Small intestine (tissue), 7 donors: Measurements from ENCODE around the gene COL9A2. TPM values are rescaled to one million over a fixed set of nuclear protein-coding genes. Genes with fewer than 3 reads are reported as not detected.

Experiments
- DNase-seq, 2 donors: peaks; one replicate each; pipeline versions ENCODE4 v3.0.0 to v3.0.0-alpha.2; 2013
- FAIRE-seq: peaks from 2 replicates; lab custom pipeline; 2012; peaks lifted over from hg19 to GRCh38; lab: Jason Lieb, UNC
- H3K27ac ChIP-seq, 3 donors: one replicate each; pipeline ENCODE4 v1.5.1; 2013; ENCODE audit warnings: low read length in 2 of 3, mild to moderate bottlenecking in 2 of 3, control low read depth in 1 of 3, inconsistent platforms in 1 of 3, low read depth in 1 of 3, moderate library complexity in 1 of 3
- H3K27me3 ChIP-seq, 3 donors: one replicate each; pipeline ENCODE4 v1.6.1; 2013; ENCODE audit warnings: low read length in 3 of 3, inconsistent platforms in 1 of 3; ENCODE audit not compliant: control insufficient read depth in 3 of 3, insufficient read depth in 3 of 3
- H3K36me3 ChIP-seq, 3 donors: one replicate each; pipeline ENCODE4 v1.6.1; 2013; ENCODE audit warnings: low read length in 3 of 3, inconsistent platforms in 1 of 3, low read depth in 1 of 3, mild to moderate bottlenecking in 1 of 3, moderate library complexity in 1 of 3; ENCODE audit not compliant: control insufficient read depth in 3 of 3, insufficient read depth in 2 of 3
- H3K4me1 ChIP-seq, 3 donors: one replicate each; pipeline ENCODE4 v1.6.1; 2013; ENCODE audit warnings: low read length in 2 of 3, inconsistent platforms in 1 of 3, low read depth in 1 of 3, mild to moderate bottlenecking in 1 of 3, moderate library complexity in 1 of 3; ENCODE audit not compliant: control insufficient read depth in 3 of 3, insufficient read depth in 2 of 3
- H3K4me3 ChIP-seq, 3 donors: one replicate each; pipeline ENCODE4 v1.5.1; 2013; ENCODE audit warnings: low read length in 3 of 3, control low read depth in 1 of 3, inconsistent platforms in 1 of 3, low read depth in 1 of 3, mild to moderate bottlenecking in 1 of 3, moderate library complexity in 1 of 3
- H3K9me3 ChIP-seq, 2 donors: one replicate each; pipeline ENCODE4 v1.6.1; 2013; ENCODE audit warnings: low read depth in 1 of 2, low read length in 1 of 2; ENCODE audit not compliant: control insufficient read depth in 2 of 2, insufficient read depth in 1 of 2
- WGBS, 3 donors: extraction: QIAGEN DNeasy Blood & Tissue Kit; methylation state at CpG; one replicate each; pipeline ENCODE4 v1.1.7; 2013; 5-methylcytosine and 5-hydroxymethylcytosine counted together
- polyA plus RNA-seq, 4 donors: library from polyadenylated mRNA; stranded (reverse) in 3 of 4; unstranded in 1 of 4; fragments of 200-250 nt in 3 of 4; fragments of 120-200 nt in 1 of 4; gene quantifications; one replicate each; pipeline versions ENCODE4 v1.2.1 to v1.2.3, GENCODE V29; 2013
- donor health status: healthy with polysubstance abuse.
- donor health status: control.
- donor health status: control.
- donor health status: Bipolar disorder and iron deficiency.
- donor health status: healthy.

COL9A2 gene
- polyA plus RNA-seq, 4 donors: 2.4 to 9.1 (median 4.8) TPM; not detected in 1

GRCh38 chr1:40303790-40304189 lies 13.3 kb downstream of the COL9A2 start:
- no peak overlapping the region for H3K4me3 ChIP-seq
- no peaks in the 10 kb centered on the region for H3K4me1 ChIP-seq
- DNase-seq (no peak), FAIRE-seq (no peak)
- H3K27ac ChIP-seq: no peak overlapping the region
- H3K27me3 ChIP-seq: peaks cover 0 to 17% (median 0%) of the 10 kb centered on the region in 3 donors
- H3K9me3 ChIP-seq: no peaks in the 10 kb centered on the region
- WGBS, 3 donors: 72 to 85% (median 76%) methylated on average over 19 to 33 of the region's 33 CpGs
- H3K36me3 ChIP-seq: peaks cover 0 to 10% (median 0%) of the 10 kb centered on the region in 3 donors

DNA sequence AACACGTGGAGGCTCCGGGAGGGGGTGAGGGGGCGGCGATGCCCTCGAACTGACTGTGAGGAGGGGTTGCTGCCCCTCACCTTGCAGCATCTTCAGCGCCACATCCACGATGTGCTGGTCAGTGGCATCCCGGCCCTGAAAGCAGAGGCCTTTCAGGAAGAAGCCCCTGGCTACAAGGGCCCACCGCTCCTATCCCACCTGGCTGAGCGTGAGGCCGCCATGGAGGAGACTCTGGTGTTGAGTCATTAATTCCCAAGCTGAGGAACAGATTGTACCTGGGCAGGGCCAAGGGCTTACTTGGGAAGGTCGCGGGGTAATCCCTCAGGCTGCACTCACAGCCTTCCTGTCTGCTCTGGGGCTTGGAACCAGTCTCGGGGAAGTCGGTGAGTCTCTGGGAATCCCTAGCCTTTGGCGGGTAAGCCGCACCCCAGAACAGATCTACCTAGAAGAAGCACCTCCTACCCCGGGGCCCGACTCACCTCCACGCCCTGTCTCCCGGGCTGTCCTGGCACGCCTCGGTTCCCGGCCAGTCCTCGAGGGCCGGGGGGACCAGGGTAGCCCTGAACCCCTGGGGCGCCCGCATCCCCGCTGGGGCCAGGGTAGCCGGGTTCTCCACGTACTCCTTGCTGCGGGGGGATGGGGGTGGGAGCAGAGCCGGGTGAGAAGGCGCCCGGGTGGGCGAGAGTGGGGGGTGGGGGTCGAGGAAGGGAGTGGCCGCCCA lies 13.9 kb downstream of the COL9A2 start:
- WGBS, 3 donors: 83 to 92% (median 84%) methylated on average over 33 to 38 of the region's 38 CpGs
- no peak overlapping the region for H3K4me3 ChIP-seq
- no peaks in the 10 kb centered on the region for H3K9me3 ChIP-seq
- H3K36me3 ChIP-seq: peaks cover 0 to 10% (median 0%) of the 10 kb centered on the region in 3 donors
- H3K4me1 ChIP-seq: no peaks in the 10 kb centered on the region
- FAIRE-seq (no peak), DNase-seq (no peak)
- peaks cover 0 to 17% (median 0%) of the 10 kb centered on the region in 3 donors for H3K27me3 ChIP-seq
- no peak overlapping the region for H3K27ac ChIP-seq

DNA sequence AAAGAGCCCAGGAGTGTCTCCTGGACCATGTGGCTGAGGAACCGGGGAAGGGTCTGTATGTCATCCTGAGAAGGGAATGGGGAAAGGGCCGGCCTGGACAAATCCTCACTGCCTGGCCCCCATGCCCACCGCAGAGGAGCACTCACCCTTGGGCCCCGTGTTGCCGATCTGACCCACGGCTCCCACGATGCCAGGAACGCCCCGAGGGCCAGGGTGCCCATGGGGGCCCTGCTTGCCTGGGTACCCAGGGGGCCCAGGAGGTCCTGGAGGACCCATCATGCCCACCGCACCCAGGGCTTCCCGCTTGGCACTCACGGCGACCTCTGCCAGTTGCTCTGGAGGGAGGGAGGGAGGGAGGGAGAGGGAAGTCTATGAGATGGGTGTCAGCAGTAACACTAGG lies 14.6 kb downstream of the COL9A2 start:
- DNase-seq: no peak
- Histone ChIP-seq H3K4me1 (no peaks in the 10 kb centered on the region), H3K27ac (no peak overlapping the region), H3K9me3 (no peaks in the 10 kb centered on the region), H3K27me3 (peaks cover 0 to 17% (median 0%) of the 10 kb centered on the region in 3 donors), H3K4me3 (no peak overlapping the region), H3K36me3 (peaks cover 0 to 8% (median 0%) of the 10 kb centered on the region in 3 donors)
- FAIRE-seq: no peak
- WGBS, 3 donors: 87 to 96% (median 91%) methylated on average over 13 of the region's 13 CpGs

DNA sequence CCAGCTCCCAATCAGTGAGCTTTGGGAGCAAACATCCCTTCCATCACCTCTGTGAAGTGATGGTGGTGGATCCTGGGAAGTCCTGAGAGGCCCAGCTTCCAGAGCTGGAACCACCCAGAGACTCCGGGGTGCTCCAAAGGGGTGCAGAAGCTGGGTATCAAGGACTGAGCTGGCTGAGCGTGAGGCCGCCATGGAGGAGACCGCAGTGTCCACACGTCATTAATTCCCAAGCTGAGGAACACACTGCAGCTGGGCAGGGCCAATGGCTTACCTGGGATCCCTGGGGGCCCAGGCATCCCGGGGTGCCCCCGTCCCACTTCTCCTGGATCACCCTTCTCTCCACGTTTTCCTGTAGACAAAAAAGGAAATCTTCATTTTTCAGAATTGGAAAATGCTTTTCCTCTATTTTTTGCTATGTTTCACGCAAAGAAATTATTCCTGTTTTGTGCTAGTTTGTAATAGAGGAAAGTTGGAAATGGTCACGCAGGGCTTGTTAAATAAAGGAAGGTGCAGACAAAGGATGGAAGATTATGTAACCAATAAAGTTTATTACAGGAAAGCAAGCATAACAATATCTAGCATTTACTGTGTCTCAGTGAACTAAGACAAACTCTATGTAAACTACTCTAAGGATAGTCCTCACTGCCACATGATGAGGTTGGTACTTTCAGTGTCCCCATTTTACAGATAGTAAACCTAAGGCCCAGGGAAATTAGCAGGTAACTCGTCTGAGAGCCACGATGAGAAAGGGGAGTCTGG lies 15.4 kb downstream of the COL9A2 start:
- Histone ChIP-seq H3K36me3 (peaks cover 0 to 8% (median 0%) of the 10 kb centered on the region in 3 donors), H3K27me3 (peaks cover 0 to 17% (median 0%) of the 10 kb centered on the region in 3 donors), H3K4me1 (no peaks in the 10 kb centered on the region), H3K9me3 (no peaks in the 10 kb centered on the region), H3K4me3 (no peak overlapping the region), H3K27ac (no peak overlapping the region)
- no peak for DNase-seq
- FAIRE-seq: no peak
- WGBS, 3 donors: 90 to 97% (median 93%) methylated on average over 12 of the region's 12 CpGs

DNA sequence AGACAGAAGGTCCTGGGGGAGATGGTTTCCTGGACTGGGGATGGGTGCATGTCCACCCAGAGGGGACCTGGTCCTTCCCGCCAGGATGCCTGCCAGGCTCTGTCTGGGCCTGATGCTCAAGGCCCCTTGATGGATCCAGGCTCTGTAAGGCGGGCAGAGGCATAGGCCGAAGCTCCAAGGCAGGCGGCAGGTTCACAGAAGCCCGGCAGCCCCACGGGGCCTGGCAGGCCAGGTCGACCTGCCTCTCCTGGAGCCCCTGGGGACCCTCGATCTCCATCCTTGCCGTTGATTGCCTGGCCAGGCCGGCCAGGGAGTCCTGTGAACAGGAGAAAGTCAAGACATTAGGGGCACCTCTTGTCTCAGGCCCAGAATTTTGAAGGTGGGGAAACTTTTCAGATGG lies 16.0 kb downstream of the COL9A2 start:
- FAIRE-seq (no peak), DNase-seq (no peak)
- H3K27me3 ChIP-seq: peaks cover 0 to 17% (median 0%) of the 10 kb centered on the region in 3 donors
- no peak overlapping the region for H3K27ac ChIP-seq
- peaks cover 0 to 8% (median 0%) of the 10 kb centered on the region in 3 donors for H3K36me3 ChIP-seq
- WGBS, 3 donors: 93 to 95% (median 94%) methylated on average over 10 of the region's 10 CpGs
- H3K4me1 ChIP-seq: no peaks in the 10 kb centered on the region
- no peak overlapping the region for H3K4me3 ChIP-seq
- no peaks in the 10 kb centered on the region for H3K9me3 ChIP-seq

- no peak for DNase-seq
- Histone ChIP-seq H3K27ac (no peak overlapping the region), H3K4me1 (no peaks in the 10 kb centered on the region), H3K27me3 (peaks cover 0 to 17% (median 0%) of the 10 kb centered on the region in 3 donors), H3K9me3 (no peaks in the 10 kb centered on the region), H3K4me3 (no peak overlapping the region), H3K36me3 (peaks cover 0 to 8% (median 0%) of the 10 kb centered on the region in 3 donors)
- no peak for FAIRE-seq
- 91 to 95% (median 92%) methylated on average over 9 of the region's 9 CpGs for WGBS, 3 donors
These were observed 16.4 kb downstream of the COL9A2 start for GRCh38 chr1:40300651-40301050.

DNA sequence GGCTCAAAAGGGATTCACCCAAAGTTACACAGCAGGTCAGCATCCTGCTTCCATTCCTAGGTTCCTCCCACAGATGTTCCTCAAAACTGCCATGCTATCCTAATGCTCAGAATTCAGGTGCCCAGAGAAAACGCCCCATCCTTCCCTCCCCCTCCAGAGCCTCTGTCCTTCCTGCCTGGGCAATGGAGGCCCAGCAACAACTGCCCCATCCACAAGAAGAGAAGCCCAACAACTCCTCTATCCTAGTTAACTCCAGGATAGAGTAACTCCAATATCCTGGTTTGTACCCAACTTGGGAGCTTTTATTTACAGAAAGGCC lies 16.9 kb downstream of the COL9A2 start:
- DNase-seq (no peak), FAIRE-seq (no peak)
- Histone ChIP-seq H3K36me3 (peaks cover 0 to 8% (median 0%) of the 10 kb centered on the region in 3 donors), H3K27ac (no peak overlapping the region), H3K4me3 (no peak overlapping the region), H3K27me3 (peaks cover 0 to 17% (median 0%) of the 10 kb centered on the region in 3 donors), H3K9me3 (no peaks in the 10 kb centered on the region), H3K4me1 (no peaks in the 10 kb centered on the region)
- 67 to 95% (median 81%) methylated on average over 1 of the region's 1 CpG for WGBS, 3 donors

DNA sequence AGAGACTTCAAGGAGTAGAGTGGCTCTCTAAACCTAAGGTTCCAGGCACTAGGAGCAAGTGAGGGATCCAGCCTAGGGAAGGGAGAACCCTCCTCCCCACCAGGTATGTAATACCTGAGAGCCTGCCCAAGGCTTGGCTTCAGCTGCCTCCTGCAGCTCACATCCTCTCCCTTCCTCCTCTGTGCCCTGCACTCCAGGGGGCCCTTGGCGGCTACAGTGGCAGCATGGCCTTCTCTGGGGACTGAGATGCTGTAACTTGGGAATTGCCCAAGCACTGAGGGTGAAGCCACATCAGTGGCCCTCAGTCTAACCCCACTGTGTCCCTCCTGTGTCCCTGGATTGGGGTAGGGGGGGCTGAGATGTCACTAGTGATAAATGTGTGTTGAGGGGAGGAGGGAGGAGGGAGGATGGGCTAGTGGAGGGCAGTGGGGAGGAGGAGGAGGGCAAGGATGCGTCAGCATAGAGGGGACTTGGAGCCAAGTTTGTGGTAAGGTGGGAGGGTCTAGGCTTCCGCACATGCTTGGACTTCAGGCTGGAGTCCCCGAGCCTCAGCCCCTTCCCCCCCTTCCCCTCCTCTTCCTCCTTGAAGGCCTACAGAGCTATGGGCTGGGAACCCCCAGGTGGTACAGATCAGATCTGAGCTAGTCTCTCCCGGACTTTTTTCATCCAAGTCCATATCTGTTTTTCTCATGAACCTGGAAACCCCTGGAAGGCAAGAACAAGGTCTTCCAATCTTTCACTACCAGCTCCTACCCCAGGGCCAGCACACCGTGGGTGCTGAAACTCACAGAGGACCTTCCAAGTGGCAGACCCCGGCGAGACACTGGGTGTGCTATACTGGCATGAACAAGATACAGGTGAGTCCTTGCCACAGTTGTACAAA lies 17.5 kb downstream of the COL9A2 start:
- no peaks in the 10 kb centered on the region for H3K4me1 ChIP-seq
- FAIRE-seq: no peak
- WGBS, 3 donors: 63 to 66% (median 64%) methylated on average over 8 of the region's 8 CpGs
- H3K4me3 ChIP-seq: no peak overlapping the region
- H3K27me3 ChIP-seq: peaks cover 0 to 17% (median 0%) of the 10 kb centered on the region in 3 donors
- H3K36me3 ChIP-seq: peaks cover 0 to 8% (median 0%) of the 10 kb centered on the region in 3 donors
- H3K9me3 ChIP-seq: no peaks in the 10 kb centered on the region
- DNase-seq: no peak
- H3K27ac ChIP-seq: no peak overlapping the region
